ENCODE results near the gene AMFR. TPM values are rescaled to one million over a fixed set of nuclear protein-coding genes. Genes with fewer than 3 reads are reported as not detected.

Gene AMFR
- total RNA-seq, 1 donor from 2014 or later: 124 TPM

DNA sequence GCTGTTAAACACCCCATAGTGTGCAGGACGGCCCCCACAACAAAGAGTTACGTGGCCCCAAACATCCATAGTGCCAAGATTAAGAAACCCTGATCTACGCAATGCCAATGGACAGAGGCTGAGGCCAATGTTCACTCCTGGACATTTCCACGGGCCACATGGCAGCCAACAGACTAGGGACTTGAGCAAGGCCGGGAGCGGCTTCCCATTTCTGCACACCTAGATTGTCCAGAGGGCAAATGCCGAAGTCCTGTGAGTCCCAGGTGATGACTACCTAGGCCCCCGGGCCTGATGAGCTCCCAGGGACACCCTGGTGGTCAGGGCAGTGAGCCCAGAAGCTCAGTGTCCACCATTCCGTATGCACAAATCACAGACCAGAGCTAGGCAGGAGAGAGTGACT, 95.5 kb downstream of the AMFR start:
- no peak for DNase-seq

DNA sequence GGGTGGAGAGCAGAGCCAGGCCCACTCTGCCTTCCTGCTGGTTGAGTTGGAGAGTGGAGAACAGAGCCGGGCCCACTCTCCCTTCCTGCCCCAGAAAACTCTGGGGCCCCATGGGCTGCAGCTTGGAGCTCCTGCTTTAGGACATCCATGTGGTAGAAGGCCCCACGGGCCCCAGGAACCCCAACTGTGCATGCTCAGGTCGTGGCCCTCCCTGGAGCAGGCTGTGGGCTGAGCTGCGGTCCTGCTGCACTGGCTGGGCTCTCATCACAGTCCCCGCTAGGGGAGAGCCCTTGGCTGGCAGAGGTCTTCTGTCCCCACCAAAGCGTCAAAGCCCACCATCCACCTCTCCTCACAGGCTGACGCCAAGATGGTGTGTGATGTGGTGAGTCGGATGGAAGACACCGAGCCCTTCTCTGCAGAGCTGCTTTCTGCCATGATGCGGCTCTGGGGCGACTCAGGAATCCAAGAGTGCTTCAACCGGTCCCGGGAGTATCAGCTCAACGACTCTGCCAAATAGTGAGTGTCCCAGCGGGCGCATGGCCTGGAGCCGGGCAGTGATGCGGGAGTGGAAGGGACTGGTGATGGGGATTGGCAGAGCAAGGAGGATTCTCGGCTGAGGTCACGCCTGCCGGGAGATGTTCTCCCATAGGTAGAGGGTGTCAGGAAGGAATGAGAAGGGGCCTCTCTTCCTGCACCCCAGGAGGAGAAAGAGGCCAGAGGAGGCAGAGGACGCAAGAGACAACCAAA, 96.9 kb downstream of the AMFR start:
- DNase-seq: no peak

DNA sequence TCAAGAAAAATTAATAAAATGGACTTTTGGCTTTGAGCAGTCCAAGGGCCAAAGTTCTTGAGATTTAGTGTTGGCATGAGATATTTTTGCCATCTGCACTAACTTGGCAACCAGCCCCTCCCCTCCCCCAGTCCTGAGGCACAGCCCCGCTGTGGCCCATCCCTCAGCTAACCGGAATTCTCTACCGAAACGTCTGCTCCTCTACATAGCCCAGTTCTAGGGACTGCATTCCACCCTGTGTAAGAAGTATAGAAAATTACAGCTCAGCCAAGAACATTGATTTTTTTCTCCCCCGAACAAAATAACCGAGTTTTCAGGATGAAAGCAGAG, 97.5 kb downstream of the AMFR start:
- no peak for DNase-seq

DNA sequence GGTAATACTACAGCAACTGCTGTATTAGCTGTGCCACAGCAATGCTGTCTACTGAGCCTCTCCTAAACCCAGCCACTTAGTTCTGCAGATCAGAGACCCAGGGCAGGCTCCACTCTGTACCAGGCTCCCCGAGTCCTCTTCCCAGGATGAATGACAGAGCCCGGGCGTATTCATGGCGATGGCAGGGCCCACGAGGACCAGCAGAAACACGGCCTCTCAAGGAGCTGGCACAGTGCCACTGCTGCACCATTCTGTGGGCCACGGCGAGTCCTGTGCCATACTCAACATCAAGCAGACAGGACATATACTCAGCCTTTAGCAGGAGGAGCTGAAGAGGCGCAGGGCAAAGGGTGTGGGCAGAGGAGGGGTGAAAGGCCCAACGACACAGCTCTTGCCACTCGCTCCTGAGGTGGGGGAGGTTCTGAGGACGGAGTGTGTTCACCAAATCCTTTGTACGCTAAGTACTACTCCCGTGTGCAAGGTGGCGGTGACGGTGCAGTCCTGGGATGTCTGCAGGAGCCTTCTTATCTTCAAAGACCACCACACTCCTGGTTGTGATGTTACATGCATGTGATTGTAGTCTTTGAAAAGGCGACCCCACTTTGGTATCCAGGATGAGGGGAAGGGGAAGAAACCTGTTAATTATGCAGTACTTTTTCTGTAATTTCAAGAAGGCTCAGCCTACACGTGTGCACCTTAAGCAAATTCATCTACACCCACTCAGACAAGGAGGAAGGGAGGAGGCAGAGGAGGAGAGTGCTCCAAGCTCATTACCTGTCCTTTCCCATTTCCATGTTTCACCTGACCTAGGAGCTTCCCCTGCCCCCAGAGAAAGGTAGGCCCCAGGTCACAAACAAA, 98.0 kb downstream of the AMFR start:
- no peak for DNase-seq

DNA sequence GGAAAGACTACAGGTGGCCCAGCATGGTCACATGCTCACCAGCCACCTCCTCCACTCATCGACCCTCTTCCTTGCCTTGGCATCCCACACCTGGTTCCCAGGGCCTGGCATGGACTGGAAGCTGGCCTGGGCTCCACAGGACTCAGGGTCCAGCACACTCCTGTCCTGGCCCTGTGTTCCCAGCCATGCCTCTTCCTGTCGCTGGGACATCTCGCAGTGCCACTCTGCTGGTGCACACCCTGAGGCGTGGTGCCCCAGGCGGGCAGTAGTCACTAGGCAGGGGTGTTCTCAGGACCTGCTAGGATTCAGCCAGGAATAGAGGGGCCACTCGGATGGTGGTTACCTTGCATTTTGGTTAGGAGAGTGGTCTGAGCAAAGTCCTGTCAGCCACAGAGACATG, 99.4 kb downstream of the AMFR start:
- no peak for DNase-seq

DNA sequence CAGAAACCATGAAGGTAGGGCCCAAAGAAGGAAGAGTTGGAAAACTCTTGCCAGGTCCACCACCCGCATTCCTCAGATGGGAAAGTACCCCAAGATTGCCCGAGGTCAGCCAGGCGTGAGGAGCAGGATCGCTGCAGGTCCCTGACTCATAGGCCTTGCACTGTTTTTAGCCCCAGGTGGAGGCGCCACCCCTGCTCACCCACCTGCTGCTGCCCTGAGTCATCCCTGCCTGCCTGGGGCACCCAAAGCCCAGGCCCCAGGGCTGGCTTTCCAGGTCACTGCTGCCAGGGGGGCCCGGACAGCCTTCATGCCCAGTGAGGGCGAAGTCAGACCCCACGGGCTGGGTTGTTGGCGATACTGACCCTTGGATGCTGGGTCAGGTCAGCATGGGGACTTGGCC, 100.9 kb downstream of the AMFR start:
- DNase-seq: no peak

DNA sequence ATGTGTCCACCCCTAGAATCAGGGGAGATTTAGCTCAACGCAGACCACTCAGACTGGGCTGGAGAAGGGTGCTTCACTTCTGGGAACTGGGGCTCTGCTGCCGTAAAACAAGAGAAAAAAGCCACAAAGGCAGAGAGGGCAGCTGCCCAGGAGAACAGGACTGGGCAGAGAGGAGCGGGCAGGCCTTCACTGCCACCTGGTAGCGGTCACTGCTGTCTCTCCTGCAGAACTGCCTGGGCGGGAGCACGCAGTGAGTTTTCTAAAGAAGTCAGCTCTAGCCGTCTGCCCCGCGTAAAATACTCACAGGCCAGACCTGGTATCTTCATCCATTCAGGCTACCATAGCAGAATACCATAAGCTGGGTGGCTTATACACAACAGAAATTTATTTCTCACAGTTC, 103.8 kb downstream of the AMFR start:
- DNase-seq: no peak

DNA sequence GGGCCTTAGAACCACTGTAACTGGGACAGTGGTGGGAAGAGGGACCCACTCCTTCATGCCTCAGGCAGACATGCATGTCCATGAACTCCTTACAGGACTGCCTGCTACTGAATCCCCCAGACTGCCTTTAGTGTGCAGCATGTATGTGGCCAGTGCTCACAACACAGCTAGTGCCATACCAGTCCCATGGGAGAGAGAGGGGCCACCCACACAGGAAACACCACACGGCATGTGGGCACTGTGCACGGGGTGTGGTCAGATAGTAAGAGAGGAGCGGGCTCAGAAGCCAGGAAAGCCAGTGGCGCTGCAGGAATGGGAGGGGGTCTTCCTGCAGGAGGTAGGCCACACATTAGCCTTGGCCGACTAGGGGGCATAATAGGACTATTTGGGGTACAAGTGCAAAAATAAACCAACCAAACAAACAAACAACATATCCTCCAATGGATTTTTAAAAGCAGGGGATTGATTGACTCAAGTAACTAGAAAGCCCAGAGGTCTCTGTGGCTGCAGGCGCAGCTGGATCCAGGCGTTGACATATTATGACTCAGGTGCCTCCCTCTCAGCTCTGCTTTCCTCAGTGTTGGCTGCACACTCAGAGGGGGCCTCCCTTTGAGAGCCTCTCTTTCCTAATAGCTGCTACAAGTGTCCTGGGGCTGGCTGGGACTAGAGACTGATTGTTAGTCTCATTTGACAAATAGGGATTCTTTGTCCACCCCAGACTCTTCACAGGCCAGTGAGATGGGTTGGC, 104.4 kb downstream of the AMFR start:
- no peak for DNase-seq

DNA sequence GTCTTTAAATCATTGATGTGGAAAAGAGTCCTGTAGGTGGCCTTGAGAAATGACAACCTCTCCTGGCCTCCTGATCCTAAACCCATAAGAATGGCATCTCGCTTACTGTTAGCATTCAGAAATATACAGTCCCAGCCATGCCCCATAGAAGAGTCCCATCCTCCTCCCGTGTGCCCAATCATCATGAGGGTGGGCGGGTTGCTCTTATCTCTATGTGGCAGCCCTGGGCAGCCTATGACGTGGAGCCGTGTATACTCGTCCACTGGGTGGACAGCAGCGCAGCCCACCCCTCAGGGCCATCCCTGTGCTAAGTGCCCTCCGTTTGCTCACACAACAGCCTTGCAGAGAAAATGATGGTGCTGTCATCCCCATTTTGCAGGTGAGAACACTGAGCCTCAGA, 105.3 kb downstream of the AMFR start:
- DNase-seq: no peak

DNA sequence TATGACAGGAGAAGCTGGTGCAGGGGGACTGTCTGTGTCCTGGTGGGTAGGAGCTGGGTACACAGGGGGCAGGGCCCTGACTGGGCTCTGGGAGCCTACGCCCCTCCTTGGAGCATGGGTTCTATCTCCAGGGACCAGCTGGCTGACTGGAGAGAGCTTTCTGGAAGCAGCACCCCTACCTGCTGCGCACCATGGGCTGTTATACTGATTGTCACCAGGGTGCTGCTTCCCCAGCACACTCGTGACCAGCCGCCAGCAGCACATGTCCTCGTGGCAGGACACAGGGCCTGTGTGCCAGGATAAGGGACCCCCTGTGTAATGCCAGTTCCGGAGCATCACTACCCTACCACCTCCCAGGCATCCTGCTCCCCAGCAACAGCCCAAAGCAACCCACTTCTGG, 106.0 kb downstream of the AMFR start:
- DNase-seq: no peak

DNA sequence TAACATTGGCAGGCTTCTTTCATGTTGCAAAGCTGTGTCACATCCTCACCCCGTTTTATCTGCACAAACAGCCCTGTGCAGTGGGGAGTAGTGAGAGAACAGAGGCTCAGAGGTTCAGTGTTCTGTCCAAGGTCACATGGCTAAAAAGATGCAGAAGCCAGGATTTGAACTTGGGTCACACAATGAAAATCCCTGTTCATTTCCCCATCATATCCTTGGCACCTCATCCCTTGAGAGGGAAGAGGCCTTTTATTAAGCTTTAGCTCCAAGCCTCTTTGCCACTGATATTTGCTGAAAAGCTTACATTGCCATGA, 106.6 kb downstream of the AMFR start:
- no peak for DNase-seq

DNA sequence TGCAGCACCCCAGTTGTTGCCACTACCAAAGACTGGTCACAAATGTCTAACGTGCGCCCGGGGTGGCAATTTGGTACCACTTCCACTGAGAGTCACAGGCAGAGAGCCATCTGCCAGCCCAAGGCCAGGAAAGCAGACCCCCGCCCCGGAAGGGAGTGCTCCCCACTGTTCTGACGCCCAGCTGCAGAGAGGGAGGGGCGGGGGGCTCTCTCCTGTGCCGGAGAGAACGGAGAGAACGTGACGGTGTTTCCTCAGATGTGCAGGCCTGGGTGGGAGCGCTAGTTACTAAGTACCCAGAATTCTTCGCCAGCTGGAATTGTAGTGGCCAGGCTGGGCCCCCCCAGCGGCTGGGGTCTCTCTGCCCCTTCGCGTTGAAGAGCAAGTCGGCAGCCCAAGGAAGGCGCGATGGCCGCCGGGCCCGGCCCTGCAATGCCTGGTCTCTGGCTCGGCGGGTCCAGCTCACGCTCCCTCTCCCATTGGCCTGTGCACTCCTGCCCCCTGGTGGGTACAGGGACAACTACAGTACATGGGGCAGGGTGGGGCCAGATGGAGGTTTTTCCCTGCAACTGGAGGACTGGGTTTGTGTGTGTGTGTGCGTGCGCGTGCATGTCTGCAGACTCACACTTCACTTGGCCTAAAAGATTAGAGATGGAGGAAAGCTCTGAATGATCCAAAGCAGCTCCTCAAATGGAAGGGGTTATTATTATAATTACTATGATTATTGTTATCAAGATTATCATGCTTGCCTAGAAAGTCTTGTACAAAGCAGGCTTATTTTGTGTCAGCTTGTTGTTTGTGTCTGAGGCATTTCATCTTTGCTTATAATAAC, 107.1 kb downstream of the AMFR start:
- DNase-seq: peak; percentile 93

DNA sequence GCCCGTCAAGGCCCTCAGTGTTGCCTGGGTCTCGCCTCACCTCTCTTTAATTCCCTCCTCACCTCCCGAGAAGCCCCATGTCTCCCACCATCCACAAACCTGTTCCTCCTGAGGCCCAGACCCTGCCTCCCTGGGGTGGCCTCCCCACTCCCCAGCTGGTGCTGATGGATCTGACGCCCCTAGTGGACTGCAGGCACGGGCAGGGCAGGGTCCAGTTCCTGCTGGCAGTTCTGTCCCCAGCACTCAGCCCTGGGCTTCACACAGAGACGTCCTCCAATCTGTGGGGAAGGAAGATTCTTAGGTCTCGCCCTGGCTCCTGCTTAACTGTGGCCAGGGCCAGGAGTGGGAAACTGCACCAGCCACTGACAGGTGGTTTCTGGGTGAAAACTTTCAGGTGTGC, 108.8 kb downstream of the AMFR start:
- DNase-seq: no peak

DNA sequence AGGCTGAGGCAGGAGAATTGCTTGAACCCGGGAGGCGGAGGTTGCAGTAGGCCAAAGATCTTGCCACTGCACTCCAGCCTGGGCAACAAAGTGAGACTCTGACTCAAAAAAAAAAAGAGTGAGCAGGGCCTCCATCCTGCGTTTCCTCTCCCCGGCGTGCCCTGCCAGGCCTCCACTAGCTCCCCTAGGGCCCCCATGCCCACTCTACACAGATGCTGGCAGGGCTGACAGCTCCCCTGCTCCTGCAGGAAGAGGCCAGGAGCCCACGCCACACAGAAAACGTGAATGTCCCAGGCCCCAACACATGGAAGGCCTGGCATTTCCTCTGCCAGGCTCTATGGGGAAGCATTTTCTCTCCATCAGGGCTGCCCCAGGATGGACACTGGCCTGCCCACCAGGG, 109.4 kb downstream of the AMFR start:
- no peak for DNase-seq

DNA sequence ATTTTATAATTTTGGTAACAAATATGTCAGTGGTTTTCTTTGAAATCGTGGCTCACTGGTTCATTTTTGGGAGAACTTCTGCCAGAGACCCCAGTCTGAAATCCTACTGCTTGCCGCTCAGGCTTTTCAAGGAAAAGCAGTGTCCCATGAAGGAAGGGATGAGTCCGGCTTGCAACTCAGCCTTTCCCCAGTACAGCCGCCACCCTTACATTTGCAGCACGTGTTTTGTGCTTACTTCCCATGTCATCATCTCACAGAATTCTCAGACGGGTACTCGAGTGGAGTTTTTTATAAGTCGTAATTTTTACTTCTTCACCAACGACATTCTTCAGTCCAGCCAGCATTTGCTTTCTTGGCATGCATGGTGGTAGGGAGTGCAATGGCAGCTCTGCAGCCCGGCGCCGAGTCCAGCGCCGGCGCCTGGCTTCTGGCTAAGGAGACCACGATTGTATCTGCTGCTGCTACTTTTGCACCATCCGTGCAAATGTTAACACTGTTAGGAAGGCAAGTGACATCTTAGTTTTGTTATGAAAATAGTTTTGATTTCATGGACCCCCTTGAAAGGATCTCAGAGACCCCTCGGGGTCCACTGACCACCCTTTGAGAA, 111.0 kb downstream of the AMFR start:
- DNase-seq: no peak

DNA sequence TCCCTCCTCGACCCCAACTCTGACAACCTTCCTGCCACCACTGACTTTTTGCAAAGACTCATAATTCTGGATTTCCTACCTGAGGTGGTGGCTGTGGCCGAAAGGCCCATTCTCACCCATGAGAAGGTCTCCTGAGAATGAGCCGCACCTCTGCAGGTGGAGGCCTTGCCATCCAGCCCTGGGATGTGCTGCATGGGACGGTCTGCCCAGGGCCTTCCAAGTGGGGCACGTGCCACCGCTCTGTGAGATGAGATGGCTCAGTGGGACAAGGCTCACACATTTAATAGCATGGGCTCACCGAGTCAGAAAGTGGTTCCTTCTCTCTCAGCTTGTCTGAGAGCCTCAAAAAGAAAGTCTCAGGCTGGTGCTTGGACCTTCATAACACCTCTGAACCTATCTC, 112.8 kb downstream of the AMFR start:
- DNase-seq: no peak

DNA sequence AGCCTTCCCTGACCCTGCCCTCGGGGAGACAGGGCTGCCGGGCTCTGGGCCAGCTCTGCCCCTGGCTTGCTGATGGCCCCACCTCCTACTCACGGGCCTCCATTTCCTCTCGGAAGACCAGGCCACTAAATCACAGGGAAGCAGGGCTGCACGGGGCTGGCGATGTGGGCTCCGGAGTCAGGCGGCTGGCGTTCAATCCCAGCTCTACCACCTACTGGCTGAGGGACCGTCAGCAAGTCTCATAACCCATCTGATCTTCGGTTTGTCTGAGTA, 113.4 kb downstream of the AMFR start:
- no peak for DNase-seq

Other genes with a start within 250 kb of the AMFR start
- 3.9 TPM for gene GNAO1, start 234.1 kb downstream of the AMFR start, total RNA-seq
- gene NUDT21, start 25.8 kb upstream of the AMFR start, total RNA-seq: 81.8 TPM
- gene OGFOD1, start 26.0 kb upstream of the AMFR start, total RNA-seq: 61.0 TPM
- 55.0 TPM for gene BBS2, start 94.5 kb upstream of the AMFR start, total RNA-seq
- not detected for gene MT4, start 139.5 kb upstream of the AMFR start, total RNA-seq
- not detected for gene MT3, start 164.0 kb upstream of the AMFR start, total RNA-seq
- gene MT2A, start 183.0 kb upstream of the AMFR start, total RNA-seq: 3.0 TPM
- 16.3 TPM for gene MT1E, start 200.2 kb upstream of the AMFR start, total RNA-seq
- 1.7 TPM for gene MT1M, start 207.1 kb upstream of the AMFR start, total RNA-seq
- not detected for gene MT1A, start 213.1 kb upstream of the AMFR start, total RNA-seq
- not detected for gene MT1B, start 226.3 kb upstream of the AMFR start, total RNA-seq
- 8.2 TPM for gene MT1F, start 232.4 kb upstream of the AMFR start, total RNA-seq
- not detected for gene MT1G, start 242.5 kb upstream of the AMFR start, total RNA-seq
- gene MT1H, start 244.3 kb upstream of the AMFR start, total RNA-seq: not detected

All from tongue (tissue), 2 donors.